Vagina (tissue), 2 donors: Measurements from ENCODE around the gene TRAF1. TPM values are rescaled to one million over a fixed set of nuclear protein-coding genes. Genes with fewer than 3 reads are reported as not detected.
A peak's percentile ranks its signal among the peaks of the same experiment; 100 is the strongest.

Source experiments
- DNase-seq, 2 donors: peaks; one replicate each; pipeline ENCODE4 v3.0.0-alpha.2; 2017; ENCODE audit errors: extremely low spot score in 2 of 2
- H3K27ac ChIP-seq: fragments of 200-600 bp; sonication (generic); one replicate; pipeline ENCODE4 v1.5.1; 2019
- H3K27me3 ChIP-seq: fragments of 200-600 bp; sonication (generic); one replicate; pipeline ENCODE4 v1.5.1; 2019
- H3K36me3 ChIP-seq, 2 donors: fragments of 200-600 bp; sonication (generic); one replicate each; pipeline ENCODE4 v1.5.1; 2017 to 2019
- H3K4me1 ChIP-seq: fragments of 200-600 bp; sonication (generic); one replicate; pipeline ENCODE4 v1.5.1; 2019
- H3K4me3 ChIP-seq, 2 donors: fragments of 200-600 bp; sonication (generic); 1 replicate in 1 of 2; 2 replicates in 1 of 2; pipeline ENCODE4 v1.5.1; 2016 to 2019
- H3K9me3 ChIP-seq: fragments of 200-600 bp; sonication (generic); one replicate; pipeline ENCODE4 v1.5.1; 2019
- CTCF ChIP-seq, 3 experiments: fragments of 450-650 bp in 2 of 3; fragments of 200-600 bp in 1 of 3; sonication (generic) in 1 of 3; IDR thresholded peaks; one replicate each; pipeline ENCODE4 v1.5.1; 2017 to 2019; ENCODE audit warnings: antibody characterized with exemption in 3 of 3, mild to moderate bottlenecking in 2 of 3, moderate library complexity in 2 of 3
- POLR2A ChIP-seq, 2 donors: fragments of 450-650 bp; IDR thresholded peaks; one replicate each; pipeline ENCODE4 v1.6.1; 2017; ENCODE audit warnings: antibody characterized with exemption in 2 of 2, mild to moderate bottlenecking in 2 of 2, moderate library complexity in 2 of 2
- POLR2AphosphoS5 ChIP-seq, 2 donors: sonication (generic); formaldehyde crosslinking; IDR thresholded peaks; one replicate each; pipeline ENCODE4 v1.9.0; 2017; ENCODE audit warnings: antibody characterized with exemption in 2 of 2, mild to moderate bottlenecking in 2 of 2, low read depth in 1 of 2; ENCODE audit not compliant: insufficient read depth in 1 of 2
- intact Hi-C: fragments of 100-400 bp; cut with DNase I; formaldehyde crosslinking; loops from one replicate; pipeline ENCODE4 v1.15.1; 2023
- total RNA-seq: library from RNA; depleted of rRNA; stranded (reverse); fragments of >200 nt; gene quantifications from one replicate; pipeline ENCODE4 v1.2.3, GENCODE V29; 2016

Gene TRAF1
- total RNA-seq, 1 donor from 2014 or later, result 6.9 TPM

- Histone ChIP-seq H3K4me3 (no peak overlapping the region), H3K27ac (no peak overlapping the region), H3K4me1 (peaks cover 49% of the 10 kb centered on the region), H3K36me3 (no peaks in the 10 kb centered on the region), H3K27me3 (no peaks in the 10 kb centered on the region), H3K9me3 (no peaks in the 10 kb centered on the region)
- TF ChIP-seq CTCF (IDR thresholded peaks at IDR 0.05) (no peak), POLR2A (IDR thresholded peaks at IDR 0.05) (no peak), POLR2AphosphoS5 (IDR thresholded peaks at IDR 0.05; ENCODE audit: insufficient read depth in 1 of 2, low read depth in 1 of 2) (no peak)
- DNase-seq, result no peak
- intact Hi-C loops, result no loop called here
Observed at GRCh38 chr9:120940573-120940972, 14.0 kb upstream of the TRAF1 start.

- intact Hi-C loops, result loop anchor here (5.0 kb wide), 1 partner anchor 72 kb away; no protein-coding TSS in a partner anchor
- Histone ChIP-seq H3K27ac (no peak overlapping the region), H3K27me3 (no peaks in the 10 kb centered on the region), H3K4me1 (peaks cover 66% of the 10 kb centered on the region), H3K9me3 (no peaks in the 10 kb centered on the region), H3K4me3 (no peak overlapping the region), H3K36me3 (no peaks in the 10 kb centered on the region)
- no peak for DNase-seq
- no peak for TF ChIP-seq POLR2AphosphoS5 (IDR thresholded peaks at IDR 0.05; ENCODE audit: insufficient read depth in 1 of 2, low read depth in 1 of 2)
- no peak for TF ChIP-seq CTCF (IDR thresholded peaks at IDR 0.05)
- no peak for TF ChIP-seq POLR2A (IDR thresholded peaks at IDR 0.05)
Observed at GRCh38 chr9:120938851-120939250, 12.3 kb upstream of the TRAF1 start.

GRCh38 chr9:120937596-120937995 is 11.0 kb upstream of the TRAF1 start:
- intact Hi-C loops, result loop anchor here (5.0 kb wide), 1 partner anchor 70 kb away; no protein-coding TSS in a partner anchor
- Histone ChIP-seq H3K27me3 (no peaks in the 10 kb centered on the region), H3K9me3 (no peaks in the 10 kb centered on the region), H3K4me1 (peaks cover 66% of the 10 kb centered on the region), H3K36me3 (no peaks in the 10 kb centered on the region), H3K4me3 (no peak overlapping the region), H3K27ac (peak overlapping the region; percentile 93)
- TF ChIP-seq POLR2AphosphoS5 (IDR thresholded peaks at IDR 0.05; ENCODE audit: insufficient read depth in 1 of 2, low read depth in 1 of 2) (no peak), POLR2A (IDR thresholded peaks at IDR 0.05) (no peak), CTCF (IDR thresholded peaks at IDR 0.05) (no peak)
- DNase-seq, result peak in 1 of 2 donors; percentile 12

GRCh38 chr9:120937127-120937526 is 10.5 kb upstream of the TRAF1 start:
- Histone ChIP-seq H3K4me3 (no peak overlapping the region), H3K27me3 (no peaks in the 10 kb centered on the region), H3K36me3 (no peaks in the 10 kb centered on the region), H3K27ac (peak overlapping the region; percentile 93), H3K9me3 (no peaks in the 10 kb centered on the region), H3K4me1 (peaks cover 65% of the 10 kb centered on the region)
- intact Hi-C loops, result loop anchor here (5.0 kb wide), 1 partner anchor 70 kb away; no protein-coding TSS in a partner anchor
- DNase-seq, result peak in 1 of 2 donors; percentile 77
- TF ChIP-seq POLR2AphosphoS5 (IDR thresholded peaks at IDR 0.05; ENCODE audit: insufficient read depth in 1 of 2, low read depth in 1 of 2) (no peak), CTCF (IDR thresholded peaks at IDR 0.05) (no peak), POLR2A (IDR thresholded peaks at IDR 0.05) (no peak)

- Histone ChIP-seq H3K4me3 (no peak overlapping the region), H3K4me1 (peaks cover 65% of the 10 kb centered on the region), H3K36me3 (no peaks in the 10 kb centered on the region), H3K9me3 (no peaks in the 10 kb centered on the region), H3K27ac (peak overlapping the region; percentile 93), H3K27me3 (no peaks in the 10 kb centered on the region)
- intact Hi-C loops, result loop anchor here (5.0 kb wide), 1 partner anchor 69 kb away; no protein-coding TSS in a partner anchor
- no peak for TF ChIP-seq POLR2AphosphoS5 (IDR thresholded peaks at IDR 0.05; ENCODE audit: insufficient read depth in 1 of 2, low read depth in 1 of 2)
- DNase-seq, result no peak
Observed at GRCh38 chr9:120936764-120937122, 10.1 kb upstream of the TRAF1 start.
